Eye (tissue), 1 donor: ENCODE measurements around the gene JSRP1.

Experiments used
- DNase-seq: peaks from one replicate; pipeline ENCODE4 v3.0.0-alpha.2; 2015

JSRP1 gene

DNA sequence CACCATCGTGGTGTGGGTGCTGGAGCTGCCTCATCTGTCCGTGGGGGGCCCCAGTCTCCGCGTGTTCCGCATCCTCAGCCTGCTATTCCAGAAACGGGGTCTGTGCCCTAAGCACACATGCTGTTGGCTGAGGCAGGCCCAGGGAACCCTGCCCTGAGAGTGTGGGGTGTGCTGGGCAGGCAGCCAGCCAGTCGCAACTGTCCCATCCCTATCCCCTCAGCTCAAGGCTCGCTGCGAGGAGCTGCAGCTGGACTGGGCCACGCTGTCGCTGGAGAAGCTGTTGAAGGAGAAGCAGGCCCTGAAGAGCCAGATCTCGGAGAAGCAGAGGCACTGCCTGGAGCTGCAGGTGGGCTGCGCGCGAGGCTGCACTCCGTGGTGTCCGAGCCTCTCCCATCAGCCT lies 42.0 kb downstream of the JSRP1 start:
- DNase-seq = no peak

DNA sequence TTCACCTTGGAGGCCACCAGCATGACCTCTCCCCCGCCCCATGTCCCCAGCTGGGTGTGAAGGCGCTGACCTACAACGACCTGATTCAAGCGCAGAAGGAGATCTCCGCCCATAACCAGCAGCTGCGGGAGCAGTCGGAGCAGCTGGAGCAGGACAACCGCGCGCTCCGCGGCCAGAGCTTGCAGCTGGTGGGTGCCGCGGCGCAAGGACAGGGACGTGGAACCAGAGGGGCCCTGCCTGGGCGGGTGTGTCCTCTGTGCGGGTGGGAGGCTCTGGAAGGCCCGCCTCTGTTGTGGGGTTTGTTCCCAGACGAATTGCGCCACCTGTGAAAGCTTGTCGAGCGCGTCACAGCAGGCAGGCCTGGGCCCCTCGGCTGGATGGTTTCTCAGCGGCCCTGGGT lies 42.4 kb downstream of the JSRP1 start:
- peak; percentile 55 for DNase-seq

GRCh38 chr19:2212861-2213711 lies 43.1 kb downstream of the JSRP1 start:
- peak; percentile 21 for DNase-seq

- no peak for DNase-seq
These were observed 45.1 kb downstream of the JSRP1 start for GRCh38 chr19:2210987-2211740.

GRCh38 chr19:2210206-2210605 lies 46.0 kb downstream of the JSRP1 start:
- no peak for DNase-seq

GRCh38 chr19:2209408-2209807 lies 46.8 kb downstream of the JSRP1 start:
- no peak for DNase-seq

- DNase-seq = no peak
These were observed 47.2 kb downstream of the JSRP1 start for GRCh38 chr19:2208975-2209374.

DNA sequence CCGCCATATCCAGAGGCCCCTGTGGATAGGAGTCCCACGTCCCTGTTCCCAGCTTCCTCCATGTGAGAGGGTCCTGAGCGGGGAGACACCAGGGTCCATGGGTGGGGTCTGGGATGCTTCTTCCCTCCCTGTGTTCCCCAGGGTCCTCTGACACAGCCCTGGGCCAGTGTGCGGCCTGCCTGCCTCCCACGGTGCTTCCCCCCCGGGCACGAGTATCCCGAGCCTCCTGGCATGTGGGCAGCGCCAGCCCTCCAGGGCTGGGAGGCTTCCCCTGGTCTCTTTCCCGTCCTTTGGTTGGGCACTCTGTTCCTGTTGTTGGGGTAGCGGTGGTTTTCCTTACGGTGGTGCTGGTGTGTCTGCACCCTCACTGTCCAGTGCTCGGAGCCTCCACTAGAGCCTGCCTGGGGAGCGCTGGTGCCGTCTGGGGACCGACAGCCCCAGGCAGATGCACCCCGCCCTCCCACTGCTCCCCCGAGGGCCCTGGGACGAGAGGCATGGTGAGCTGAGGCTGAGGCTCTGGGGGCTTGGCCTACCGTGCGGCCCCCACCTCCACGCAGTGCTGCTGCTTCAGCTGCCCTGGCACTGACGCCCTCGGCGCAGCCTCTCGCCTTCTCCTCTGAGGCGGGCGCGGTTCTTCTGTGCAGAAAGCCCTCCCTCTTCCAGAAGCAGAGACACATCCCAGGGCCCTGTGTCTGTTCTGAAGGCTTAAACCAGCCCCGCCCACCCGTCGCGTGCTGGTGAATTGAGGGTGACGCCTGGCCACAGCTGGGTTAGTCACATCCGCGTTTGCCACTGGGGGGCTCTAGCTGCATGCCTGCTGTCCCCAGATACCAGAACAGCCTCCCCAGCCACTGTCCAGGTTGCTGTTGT lies 48.0 kb downstream of the JSRP1 start:
- peak; percentile 45 for DNase-seq

DNA sequence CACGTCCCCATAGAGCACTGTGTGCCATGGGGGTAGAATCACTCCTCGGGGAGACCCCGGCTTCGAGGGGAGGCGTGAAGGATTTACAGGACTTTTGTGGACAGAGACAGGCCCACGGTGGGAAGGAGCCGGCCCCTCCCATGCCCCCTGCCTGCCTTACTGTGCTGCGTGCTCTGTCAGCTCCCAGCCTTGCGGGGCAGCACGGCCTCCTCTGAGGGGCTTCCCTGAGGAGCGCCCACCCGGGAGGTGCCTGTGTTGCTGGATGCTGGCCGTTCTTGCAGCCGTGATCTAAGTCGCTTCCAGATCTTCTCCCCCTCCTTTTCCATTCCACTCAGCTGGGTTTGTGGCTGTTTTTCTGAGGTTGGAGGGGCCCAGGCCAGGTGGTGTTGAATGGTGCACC lies 49.2 kb downstream of the JSRP1 start:
- no peak for DNase-seq

- no peak for DNase-seq
These were observed 53.9 kb downstream of the JSRP1 start for GRCh38 chr19:2202366-2202765.
